GM23248 (cell line): ENCODE data around the gene RNF14. TPM values are rescaled to one million over a fixed set of nuclear protein-coding genes. Genes with fewer than 3 reads are reported as not detected.

Source experiments
- DNase-seq: peaks from one replicate; pipeline ENCODE4 v3.0.0-alpha.2; 2015
- H2AFZ ChIP-seq: fragments of 200-600 bp; sonication (generic); 2 replicates; pipeline ENCODE4 v1.6.1; 2016; ENCODE audit warnings: antibody characterized with exemption
- H3F3A ChIP-seq: fragments of 200-600 bp; sonication (generic); 2 replicates; pipeline ENCODE4 v1.6.1; 2016; ENCODE audit warnings: mild to moderate bottlenecking, antibody characterized with exemption, mixed run types; ENCODE audit not compliant: insufficient read depth
- H3K27ac ChIP-seq: fragments of 200-600 bp; sonication (generic); 2 replicates; pipeline ENCODE4 v1.5.1; 2016; ENCODE audit warnings: mild to moderate bottlenecking
- H3K27me3 ChIP-seq: fragments of 200-600 bp; sonication (generic); replicated peaks from 2 replicates; pipeline ENCODE4 v1.6.1; 2016; ENCODE audit warnings: mild to moderate bottlenecking; ENCODE audit not compliant: insufficient read depth
- H3K36me3 ChIP-seq: fragments of 200-600 bp; sonication (generic); 2 replicates; pipeline ENCODE4 v1.6.1; 2016; ENCODE audit warnings: low read depth, mild to moderate bottlenecking
- H3K4me1 ChIP-seq: fragments of 200-600 bp; sonication (generic); 2 replicates; pipeline ENCODE4 v1.6.1; 2016; ENCODE audit warnings: mild to moderate bottlenecking; ENCODE audit not compliant: insufficient read depth
- H3K4me2 ChIP-seq: fragments of 200-600 bp; sonication (generic); one replicate; pipeline ENCODE4 v1.6.1; 2016; ENCODE audit warnings: mild to moderate bottlenecking; ENCODE audit not compliant: unreplicated experiment
- H3K4me3 ChIP-seq: fragments of 200-600 bp; sonication (generic); 2 replicates; pipeline ENCODE4 v1.5.1; 2016; ENCODE audit warnings: mild to moderate bottlenecking
- H3K79me2 ChIP-seq: fragments of 200-600 bp; sonication (generic); 2 replicates; pipeline ENCODE4 v1.6.1; 2016; ENCODE audit warnings: mild to moderate bottlenecking; ENCODE audit not compliant: insufficient read depth
- H3K9ac ChIP-seq: fragments of 200-600 bp; sonication (generic); 2 replicates; pipeline ENCODE4 v1.6.1; 2016; ENCODE audit warnings: mild to moderate bottlenecking
- H3K9me2 ChIP-seq: fragments of 200-600 bp; sonication (generic); 2 replicates; pipeline ENCODE4 v1.6.1; 2016; ENCODE audit warnings: mixed run types, mild to moderate bottlenecking, moderate library complexity; ENCODE audit not compliant: insufficient read depth
- H3K9me3 ChIP-seq: fragments of 200-600 bp; sonication (generic); one replicate; pipeline ENCODE4 v1.6.1; 2017; ENCODE audit warnings: low read depth
- H4K20me1 ChIP-seq: fragments of 200-600 bp; sonication (generic); 2 replicates; pipeline ENCODE4 v1.6.0; 2016; ENCODE audit not compliant: insufficient read depth
- EZH2 ChIP-seq: fragments of 200-600 bp; sonication (generic); IDR thresholded peaks from 2 replicates; pipeline ENCODE4 v1.6.1; 2018; ENCODE audit warnings: antibody characterized with exemption, mild to moderate bottlenecking; ENCODE audit not compliant: insufficient read depth, poor library complexity, severe bottlenecking
- EZH2phosphoT487 ChIP-seq: fragments of 200-600 bp; sonication (generic); IDR thresholded peaks from 2 replicates; pipeline ENCODE4 v1.6.1; 2018; ENCODE audit warnings: antibody characterized with exemption, moderate library complexity, mild to moderate bottlenecking, low read depth; ENCODE audit not compliant: insufficient read depth
- whole genome bisulfite sequencing, 2 experiments: methylation state at CpG; one replicate each; pipeline ENCODE4 v1.1.6; 2015 to 2017; ENCODE audit warnings: low lambda C conversion rate in 2 of 2, low coverage in 1 of 2; ENCODE audit errors: missing lambda C conversion rate in 2 of 2; 5-methylcytosine and 5-hydroxymethylcytosine counted together
- in situ Hi-C: fragments of 300-500 bp; cut with MboI; formaldehyde crosslinking; loops from 2 replicates; pipeline ENCODE4 v1.15.0; 2020
- polyA plus RNA-seq: library from polyadenylated mRNA; unstranded; fragments of >200 nt; fragmentation: Nextera tagmentation; extraction: Ambion mirVana; gene quantifications from 2 replicates; pipeline ENCODE4 v1.2.1, GENCODE V29; 2016
- total RNA-seq: library from RNA; depleted of rRNA; stranded (reverse); fragments of >200 nt; shearing (Covaris generic); gene quantifications from 2 replicates; pipeline ENCODE4 v1.2.3, GENCODE V29; 2014

The RNF14 gene
- total and polyA plus RNA-seq, 2 experiments from 2014 or later: 77.8 to 101 TPM

GRCh38 chr5:141976176-141976575 lies 7.3 kb downstream of the RNF14 start:
- Histone ChIP-seq H4K20me1 (peaks cover 8% of the 10 kb centered on the region; the same call in 1 of the 2 replicates), H3K4me1 (peaks cover 12% of the 10 kb centered on the region), H3K9ac (no peak overlapping the region), H3F3A (peaks cover 23% of the 10 kb centered on the region), H3K4me2 (no peak overlapping the region), H2AFZ (no peak overlapping the region), H3K9me2 (no peaks in the 10 kb centered on the region), H3K79me2 (peaks cover 72% of the 10 kb centered on the region), H3K4me3 (no peak overlapping the region), H3K36me3 (peaks cover 64% of the 10 kb centered on the region), H3K27me3 (no peaks in the 10 kb centered on the region), H3K9me3 (no peaks in the 10 kb centered on the region), H3K27ac (no peak overlapping the region)
- DNase-seq: no peak
- in situ Hi-C loops: no loop called here
- WGBS, 2 experiments: 89 to 90% methylated on average over 6 of the region's 6 CpGs
- TF ChIP-seq EZH2phosphoT487 (no peak), EZH2 (no peak)

DNA sequence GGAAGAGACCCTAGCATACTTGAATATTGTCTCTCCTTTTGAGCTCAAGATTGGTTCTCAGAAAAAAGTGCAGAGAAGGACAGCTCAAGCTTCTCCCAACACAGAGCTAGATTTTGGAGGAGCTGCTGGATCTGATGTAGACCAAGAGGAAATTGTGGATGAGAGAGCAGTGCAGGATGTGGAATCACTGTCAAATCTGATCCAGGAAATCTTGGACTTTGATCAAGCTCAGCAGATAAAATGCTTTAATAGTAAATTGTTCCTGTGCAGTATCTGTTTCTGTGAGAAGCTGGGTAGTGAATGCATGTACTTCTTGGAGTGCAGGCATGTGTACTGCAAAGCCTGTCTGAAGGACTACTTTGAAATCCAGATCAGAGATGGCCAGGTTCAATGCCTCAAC lies 9.5 kb downstream of the RNF14 start:
- in situ Hi-C loops: no loop called here
- TF ChIP-seq EZH2phosphoT487: no peak
- TF ChIP-seq EZH2: no peak

GRCh38 chr5:141982626-141983025 lies 13.7 kb downstream of the RNF14 start:
- H3K4me3 ChIP-seq: no peak overlapping the region
- H3K79me2 ChIP-seq: peaks cover 10% of the 10 kb centered on the region
- H4K20me1 ChIP-seq: no peaks in the 10 kb centered on the region
- TF ChIP-seq EZH2 (no peak), EZH2phosphoT487 (no peak)
- H3F3A ChIP-seq: no peaks in the 10 kb centered on the region
- no peaks in the 10 kb centered on the region for H3K9me3 ChIP-seq
- no peaks in the 10 kb centered on the region for H3K9me2 ChIP-seq
- peaks cover 72% of the 10 kb centered on the region for H3K36me3 ChIP-seq
- no peaks in the 10 kb centered on the region for H3K4me1 ChIP-seq
- no peak overlapping the region for H3K27ac ChIP-seq
- H3K9ac ChIP-seq: no peak overlapping the region
- in situ Hi-C loops: no loop called here
- WGBS, 2 experiments: 44 to 50% methylated on average over 2 of the region's 2 CpGs
- DNase-seq: no peak
- no peak overlapping the region for H2AFZ ChIP-seq
- no peak overlapping the region for H3K4me2 ChIP-seq
- no peaks in the 10 kb centered on the region for H3K27me3 ChIP-seq

More for the DNA sequence above, 9.5 kb downstream of the RNF14 start:
- Histone ChIP-seq H3K27me3 (no peaks in the 10 kb centered on the region), H3K9ac (no peak overlapping the region), H3K27ac (no peak overlapping the region), H3K4me3 (no peak overlapping the region), H3K9me2 (no peaks in the 10 kb centered on the region), H3F3A (peaks cover 14% of the 10 kb centered on the region), H3K4me2 (no peak overlapping the region), H3K36me3 (peaks cover 78% of the 10 kb centered on the region), H3K9me3 (no peaks in the 10 kb centered on the region), H4K20me1 (peaks cover 8% of the 10 kb centered on the region; the same call in 1 of the 2 replicates), H3K4me1 (peaks cover 11% of the 10 kb centered on the region), H2AFZ (no peak overlapping the region), H3K79me2 (peaks cover 50% of the 10 kb centered on the region)
- DNase-seq: no peak

DNA sequence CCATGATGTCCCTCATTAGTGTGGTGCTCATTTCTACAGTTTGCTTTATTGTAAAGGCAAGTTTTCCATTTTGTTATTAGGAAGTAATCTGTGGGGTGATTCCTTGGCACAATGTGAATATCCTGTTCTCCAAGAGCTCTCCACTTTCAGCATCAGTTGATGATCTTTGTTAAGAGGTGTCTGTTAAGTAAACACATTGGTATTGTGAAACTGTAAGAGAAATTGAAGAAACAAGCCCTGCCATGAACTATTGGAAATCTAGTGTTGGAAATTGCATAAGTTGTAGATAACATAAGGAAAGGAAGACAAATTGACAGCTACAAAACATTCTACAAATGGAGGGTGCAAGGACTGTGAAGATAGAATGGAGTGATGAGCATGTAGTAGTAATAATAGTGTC lies 17.2 kb downstream of the RNF14 start:
- no peaks in the 10 kb centered on the region for H3K9me2 ChIP-seq
- TF ChIP-seq EZH2: no peak
- no peak for TF ChIP-seq EZH2phosphoT487
- no peaks in the 10 kb centered on the region for H3K79me2 ChIP-seq
- H2AFZ ChIP-seq: no peak overlapping the region
- no peaks in the 10 kb centered on the region for H3K27me3 ChIP-seq
- H3K4me2 ChIP-seq: no peak overlapping the region
- H3K4me3 ChIP-seq: no peak overlapping the region
- in situ Hi-C loops: no loop called here
- no peaks in the 10 kb centered on the region for H3K9me3 ChIP-seq
- no peaks in the 10 kb centered on the region for H4K20me1 ChIP-seq
- no peak overlapping the region for H3K27ac ChIP-seq
- DNase-seq: no peak
- H3K9ac ChIP-seq: no peak overlapping the region
- no peaks in the 10 kb centered on the region for H3K4me1 ChIP-seq
- H3F3A ChIP-seq: peaks cover 5% of the 10 kb centered on the region; the same call in 1 of the 2 replicates
- H3K36me3 ChIP-seq: peaks cover 58% of the 10 kb centered on the region

DNA sequence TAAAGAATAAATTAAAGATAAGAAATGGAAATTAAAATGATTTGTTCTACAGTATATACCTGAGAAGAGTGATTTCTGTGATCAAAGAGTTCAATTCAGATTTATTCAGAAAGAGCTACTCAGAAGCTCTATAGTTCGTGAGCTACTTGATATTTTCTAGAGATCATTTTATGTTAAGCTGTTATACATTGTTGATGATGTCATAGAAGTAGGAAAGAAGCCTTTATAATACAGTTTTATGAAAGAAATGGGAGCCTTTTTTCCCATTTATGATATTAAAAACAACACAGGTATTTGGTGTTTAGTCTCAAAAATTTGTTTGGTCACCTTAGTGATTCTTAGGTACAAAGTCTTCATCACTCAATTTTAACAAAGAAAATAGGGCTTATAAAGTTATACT lies 20.8 kb downstream of the RNF14 start:
- Histone ChIP-seq H3K9me3 (no peaks in the 10 kb centered on the region), H3K9me2 (no peaks in the 10 kb centered on the region), H3K36me3 (peaks cover 41% of the 10 kb centered on the region), H4K20me1 (no peaks in the 10 kb centered on the region), H3K4me2 (no peak overlapping the region), H3K4me1 (no peaks in the 10 kb centered on the region), H3K9ac (no peak overlapping the region), H3K27ac (no peak overlapping the region), H3K4me3 (no peak overlapping the region), H3F3A (peaks cover 12% of the 10 kb centered on the region), H3K79me2 (no peaks in the 10 kb centered on the region), H3K27me3 (no peaks in the 10 kb centered on the region), H2AFZ (no peak overlapping the region)
- WGBS, 2 experiments: 0% methylated on average over 1 of the region's 1 CpG
- DNase-seq: no peak
- TF ChIP-seq EZH2 (no peak), EZH2phosphoT487 (no peak)
- in situ Hi-C loops: no loop called here
